A549 (cell line): Measurements from ENCODE around the gene ABHD13.

ENCODE experiments used
- CEBPB ChIP-seq, 2 experiments: fragments of >200 bp in 1 of 2; sonication (Bioruptor Twin) in 1 of 2; formaldehyde crosslinking in 1 of 2; IDR thresholded peaks; 2 replicates each; pipeline ENCODE4 v1.6.1; 2012 to 2016
- CHD2 ChIP-seq: fragments of 150-350 bp; IDR thresholded peaks from 2 replicates; pipeline ENCODE4 v1.6.1; 2014; ENCODE audit warnings: low read length; ENCODE audit not compliant: partially characterized antibody
- CTCF ChIP-seq: fragments of >200 bp; sonication (Bioruptor Twin); formaldehyde crosslinking; IDR thresholded peaks from 3 replicates; pipeline ENCODE4 v1.5.1; 2016
- EP300 ChIP-seq, 2 experiments: fragments of >200 bp; sonication (Bioruptor Twin); formaldehyde crosslinking; IDR thresholded peaks; 2 replicates in 1 of 2; 3 replicates in 1 of 2; pipeline ENCODE4 v1.6.1; 2016 to 2017
- JUNB ChIP-seq: fragments of >200 bp; sonication (Bioruptor Twin); formaldehyde crosslinking; IDR thresholded peaks from 2 replicates; pipeline ENCODE4 v1.6.1; 2016
- MYC ChIP-seq: IDR thresholded peaks from 2 replicates; pipeline ENCODE4 v1.6.1; 2012; ENCODE audit warnings: mild to moderate bottlenecking, inconsistent platforms, low read length, improper control_type of control experiment, borderline replicate concordance
- NR3C1 ChIP-seq: fragments of >200 bp; sonication (Bioruptor Twin); formaldehyde crosslinking; IDR thresholded peaks from 3 replicates; pipeline ENCODE4 v1.6.1; 2017
- POLR2A ChIP-seq: IDR thresholded peaks from 2 replicates; pipeline ENCODE4 v1.6.1; 2012; ENCODE audit warnings: mild to moderate bottlenecking, low read length

- TF ChIP-seq CTCF (no peak), POLR2A (no peak), NR3C1 (no peak), CHD2 (no peak), JUNB (no peak), CEBPB (IDR thresholded peaks at IDR 0.05) (no peak), MYC (no peak), EP300 (IDR thresholded peaks at IDR 0.05) (no peak)
Measured at GRCh38 chr13:108168929-108169328, 49.3 kb upstream of the ABHD13 start.
